Endodermal cell (in vitro differentiated cells): ENCODE results near the gene ASPN. TPM values are rescaled to one million over a fixed set of nuclear protein-coding genes. Genes with fewer than 3 reads are reported as not detected.

Experiments used
- DNase-seq: peaks from one replicate; pipeline ENCODE4 v3.0.0-alpha.2; 2017
- H3K27ac ChIP-seq: 2 replicates; pipeline ENCODE4 v1.5.1; 2013; ENCODE audit warnings: mild to moderate bottlenecking, low read depth, low read length, moderate library complexity
- H3K27me3 ChIP-seq: 2 replicates; pipeline ENCODE4 v1.6.1; 2013; ENCODE audit warnings: mild to moderate bottlenecking, low read length, moderate library complexity; ENCODE audit not compliant: insufficient read depth, control insufficient read depth, poor library complexity, severe bottlenecking
- H3K36me3 ChIP-seq: 2 replicates; pipeline ENCODE4 v1.7.0; 2013; ENCODE audit warnings: mild to moderate bottlenecking, low read length, moderate library complexity; ENCODE audit not compliant: control insufficient read depth, insufficient read depth
- H3K4me1 ChIP-seq: one replicate; pipeline ENCODE4 v1.7.0; 2013; ENCODE audit warnings: low read length; ENCODE audit not compliant: control insufficient read depth, insufficient read depth
- H3K4me3 ChIP-seq: 2 replicates; pipeline ENCODE4 v1.5.1; 2013; ENCODE audit warnings: mild to moderate bottlenecking, low read length, moderate library complexity
- H3K9ac ChIP-seq: 2 replicates; pipeline ENCODE4 v1.6.1; 2013; ENCODE audit warnings: mild to moderate bottlenecking, low read length, moderate library complexity; ENCODE audit not compliant: poor library complexity, severe bottlenecking; ENCODE audit errors: extremely low read depth
- H3K9me3 ChIP-seq: 2 replicates; pipeline ENCODE4 v1.6.1; 2013; ENCODE audit warnings: mild to moderate bottlenecking, low read length, moderate library complexity; ENCODE audit not compliant: control insufficient read depth
- H3K27ac Mint-ChIP-seq: 2 replicates; pipeline ENCODE4 v1.8.0; 2020; ENCODE audit warnings: mixed read lengths
- H3K27me3 Mint-ChIP-seq: 2 replicates; pipeline ENCODE4 v1.8.0; 2021; ENCODE audit warnings: mild to moderate bottlenecking, mixed read lengths; ENCODE audit not compliant: insufficient read depth
- H3K36me3 Mint-ChIP-seq: 2 replicates; pipeline ENCODE4 v1.8.0; 2020; ENCODE audit warnings: low read depth, mixed read lengths
- H3K4me1 Mint-ChIP-seq: 2 replicates; pipeline ENCODE4 v1.8.0; 2020; ENCODE audit warnings: mixed read lengths
- H3K4me3 Mint-ChIP-seq: 2 replicates; pipeline ENCODE4 v1.8.0; 2020; ENCODE audit warnings: mild to moderate bottlenecking, moderate library complexity, mixed read lengths
- H3K9me3 Mint-ChIP-seq: 2 replicates; pipeline ENCODE4 v1.8.0; 2020; ENCODE audit warnings: mild to moderate bottlenecking, mixed read lengths
- CTCF ChIP-seq: fragments of 200-600 bp; sonication (generic); conservative IDR thresholded peaks from 2 replicates; pipeline ENCODE4 v1.5.0; 2021; ENCODE audit warnings: antibody characterized with exemption, mild to moderate bottlenecking
- WGBS, 2 experiments: methylation state at CpG; one replicate each; pipeline versions ENCODE4 v1.1.5 to v1.1.7; 2013; ENCODE audit warnings: missing lambda C conversion rate in 2 of 2, mixed read lengths in 1 of 2; ENCODE audit not compliant: insufficient coverage in 1 of 2, insufficient read length in 1 of 2; 5-methylcytosine and 5-hydroxymethylcytosine counted together
- total RNA-seq, 2 donors: library from RNA; stranded (reverse); fragmentation: NEBNext Ultra II Directional in 1 of 2; extraction: Animal tissue kit (Norgen Biotek cat#: 25700) in 1 of 2; gene quantifications; 2 replicates in 1 of 2; 3 replicates in 1 of 2; pipeline ENCODE4 v1.2.1, GENCODE V29; 2021

The ASPN gene
- total RNA-seq, 2 donors from 2014 or later, result not detected

GRCh38 chr9:92435263-92435662, 47.0 kb downstream of the ASPN start:
- H3K27ac Mint-ChIP-seq, result no peak overlapping the region
- no peaks in the 10 kb centered on the region for H3K4me1 Mint-ChIP-seq
- no peaks in the 10 kb centered on the region for H3K9me3 Mint-ChIP-seq
- Histone ChIP-seq H3K36me3 (no peaks in the 10 kb centered on the region), H3K4me1 (no peaks in the 10 kb centered on the region), H3K27ac (no peak overlapping the region), H3K9ac (no peak overlapping the region), H3K9me3 (no peaks in the 10 kb centered on the region), H3K27me3 (no peaks in the 10 kb centered on the region), H3K4me3 (no peak overlapping the region)
- no peak for TF ChIP-seq CTCF
- H3K27me3 Mint-ChIP-seq, result no peaks in the 10 kb centered on the region
- no peak for DNase-seq
- no CpG with 5 or more reads among the region's 1 CpG for whole genome bisulfite sequencing, 2 experiments
- H3K4me3 Mint-ChIP-seq, result no peak overlapping the region
- H3K36me3 Mint-ChIP-seq, result no peaks in the 10 kb centered on the region

- H3K36me3 ChIP-seq, result no peaks in the 10 kb centered on the region
- 100% methylated on average over 1 to 4 of the region's 5 CpGs for WGBS, 2 experiments
These were observed 49.2 kb downstream of the ASPN start for GRCh38 chr9:92432972-92433548.

GRCh38 chr9:92432350-92432749, 50.0 kb downstream of the ASPN start:
- TF ChIP-seq CTCF, result no peak

More at GRCh38 chr9:92432972-92433548, 49.2 kb downstream of the ASPN start:
- Histone ChIP-seq H3K4me1 (no peaks in the 10 kb centered on the region), H3K9ac (no peak overlapping the region), H3K27ac (no peak overlapping the region), H3K9me3 (no peaks in the 10 kb centered on the region), H3K4me3 (no peak overlapping the region), H3K27me3 (no peaks in the 10 kb centered on the region)
- Mint-ChIP-seq H3K4me3 (no peak overlapping the region), H3K27ac (no peak overlapping the region), H3K27me3 (no peaks in the 10 kb centered on the region), H3K9me3 (no peaks in the 10 kb centered on the region), H3K36me3 (no peaks in the 10 kb centered on the region), H3K4me1 (no peaks in the 10 kb centered on the region)
- no peak for DNase-seq
- TF ChIP-seq CTCF, result no peak

More at GRCh38 chr9:92432350-92432749, 50.0 kb downstream of the ASPN start:
- Histone ChIP-seq H3K9me3 (no peaks in the 10 kb centered on the region), H3K36me3 (no peaks in the 10 kb centered on the region), H3K4me1 (no peaks in the 10 kb centered on the region), H3K27me3 (no peaks in the 10 kb centered on the region), H3K27ac (no peak overlapping the region), H3K4me3 (no peak overlapping the region), H3K9ac (no peak overlapping the region)
- no peak overlapping the region for H3K4me3 Mint-ChIP-seq
- WGBS, 2 experiments, result 89 to 100% methylated on average over 1 to 5 of the region's 5 CpGs
- H3K4me1 Mint-ChIP-seq, result no peaks in the 10 kb centered on the region
- no peaks in the 10 kb centered on the region for H3K27me3 Mint-ChIP-seq
- H3K36me3 Mint-ChIP-seq, result no peaks in the 10 kb centered on the region
- DNase-seq, result no peak
- H3K9me3 Mint-ChIP-seq, result no peaks in the 10 kb centered on the region
- no peak overlapping the region for H3K27ac Mint-ChIP-seq
